Measurements from ENCODE around the gene RMI1. TPM values are rescaled to one million over a fixed set of nuclear protein-coding genes. Genes with fewer than 3 reads are reported as not detected.
A peak's percentile ranks its signal among the peaks of the same experiment; 100 is the strongest.

The RMI1 gene
- total and polyA plus RNA-seq, 11 donors: 1.6 to 9.9 (median 5.7) TPM

DNA sequence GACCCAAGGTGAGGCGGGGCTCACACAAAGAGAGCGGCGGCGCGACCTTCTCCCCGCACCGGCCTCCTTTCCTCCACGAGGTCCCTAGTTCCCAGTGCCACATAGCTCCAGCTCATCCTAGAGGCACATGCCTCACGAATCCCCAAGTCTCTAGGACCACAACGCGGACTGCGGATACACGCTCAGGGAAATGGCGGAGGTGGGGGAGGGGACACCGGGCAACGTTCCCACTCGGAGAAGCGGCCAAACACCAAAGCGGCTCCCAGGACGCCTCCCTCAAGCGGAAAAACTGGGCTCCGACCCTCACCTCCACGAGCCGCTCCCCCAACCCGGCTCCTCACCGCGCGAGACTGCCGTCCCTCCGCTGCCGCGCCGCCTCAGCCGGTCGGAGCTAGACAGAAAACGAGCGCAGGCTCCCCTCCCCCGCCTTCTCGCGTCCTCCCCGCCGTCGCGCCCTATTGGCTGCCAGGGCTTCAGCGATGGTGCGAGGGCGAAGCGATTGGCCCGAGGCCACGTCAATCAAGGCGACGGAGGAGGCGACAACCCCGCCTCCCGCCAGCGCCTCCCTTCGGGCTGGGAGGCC lies 702 bp upstream of the RMI1 start, which contains the start of gene HNRNPK:
Gene HNRNPK (minus strand): TSS at position 404 of the 583 bp plus-strand sequence. CDS start 1,963 bp downstream, outside the sequence.
- Histone ChIP-seq H3K36me3 (peaks cover 3 to 35% (median 30%) of the 10 kb centered on the region in 9 donors), H3K27me3 (no peaks in the 10 kb centered on the region), H3K27ac (peak within 1 kb of the TSS; percentile 94 to 100 (median 99)), H3K4me1 (peaks cover 0 to 56% (median 38%) of the 10 kb centered on the region in 12 donors), H3K4me3 (peak within 1 kb of the TSS; percentile 67 to 98 (median 83)), H3K9me3 (no peaks in the 10 kb centered on the region)
- 0 to 1% (median 0%) methylated on average over 18 to 57 of the region's 57 CpGs for WGBS, 4 donors
- DNase-seq (peak; percentile 99 to 100 (median 100)), ATAC-seq (peak; percentile 92 to 95 (median 95))
- intact Hi-C loops (cut with DNase I): loop anchor here in 9 of 10 donors (1.0 to 10.0 kb wide), 9 partner anchors 24 to 1962 kb away; partner anchors contain the start of genes KIF27 (in 3 of the 9) and NAA35 (in 1 of the 9)
- TF ChIP-seq POLR2A (IDR thresholded peaks at IDR 0.05): no peak
- TF ChIP-seq, protein P1, sequence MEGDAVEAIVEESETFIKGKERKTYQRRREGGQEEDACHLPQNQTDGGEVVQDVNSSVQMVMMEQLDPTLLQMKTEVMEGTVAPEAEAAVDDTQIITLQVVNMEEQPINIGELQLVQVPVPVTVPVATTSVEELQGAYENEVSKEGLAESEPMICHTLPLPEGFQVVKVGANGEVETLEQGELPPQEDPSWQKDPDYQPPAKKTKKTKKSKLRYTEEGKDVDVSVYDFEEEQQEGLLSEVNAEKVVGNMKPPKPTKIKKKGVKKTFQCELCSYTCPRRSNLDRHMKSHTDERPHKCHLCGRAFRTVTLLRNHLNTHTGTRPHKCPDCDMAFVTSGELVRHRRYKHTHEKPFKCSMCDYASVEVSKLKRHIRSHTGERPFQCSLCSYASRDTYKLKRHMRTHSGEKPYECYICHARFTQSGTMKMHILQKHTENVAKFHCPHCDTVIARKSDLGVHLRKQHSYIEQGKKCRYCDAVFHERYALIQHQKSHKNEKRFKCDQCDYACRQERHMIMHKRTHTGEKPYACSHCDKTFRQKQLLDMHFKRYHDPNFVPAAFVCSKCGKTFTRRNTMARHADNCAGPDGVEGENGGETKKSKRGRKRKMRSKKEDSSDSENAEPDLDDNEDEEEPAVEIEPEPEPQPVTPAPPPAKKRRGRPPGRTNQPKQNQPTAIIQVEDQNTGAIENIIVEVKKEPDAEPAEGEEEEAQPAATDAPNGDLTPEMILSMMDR (IDR thresholded peaks at IDR 0.05): peak in 1 of 12 donors; percentile 40

DNA sequence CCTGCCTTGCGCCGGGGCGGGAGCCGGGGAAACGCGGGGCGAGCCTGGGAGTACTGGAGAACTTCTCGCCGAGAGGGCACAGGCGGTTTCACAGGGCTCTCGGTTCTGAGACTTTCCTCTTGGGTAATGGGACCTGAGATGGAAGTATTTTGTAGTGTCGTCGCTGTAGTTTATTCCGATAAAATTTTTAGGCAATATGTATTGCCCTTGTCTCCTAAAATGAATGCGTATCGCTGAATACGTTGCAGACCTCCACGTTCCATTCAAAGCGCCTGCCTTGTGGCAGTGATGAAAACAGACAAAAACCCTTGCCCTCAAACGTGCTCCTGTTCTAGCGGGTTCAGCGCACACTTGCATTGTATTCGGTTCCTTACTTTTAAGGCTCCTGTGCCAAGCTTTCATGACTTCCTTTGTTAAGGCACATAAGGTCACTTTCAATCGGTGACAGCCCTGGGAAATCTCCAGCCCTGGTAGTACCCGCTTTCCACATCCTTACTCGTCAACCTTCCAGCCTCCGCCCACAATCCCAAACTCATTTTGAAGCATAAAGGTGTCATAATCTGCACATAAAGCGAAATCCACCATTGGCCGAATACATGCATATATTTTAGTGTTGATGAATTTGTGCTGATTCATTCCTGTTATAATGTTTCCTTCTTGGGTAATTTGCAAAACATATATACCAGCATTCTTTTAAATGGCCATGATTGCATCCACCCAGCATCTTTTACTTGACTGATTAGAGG lies 694 bp downstream of the RMI1 start:
- Histone ChIP-seq H3K9me3 (no peaks in the 10 kb centered on the region), H3K4me1 (peaks cover 0 to 48% (median 26%) of the 10 kb centered on the region in 12 donors), H3K27me3 (no peaks in the 10 kb centered on the region), H3K27ac (peak overlapping the region; percentile 94 to 100 (median 99)), H3K36me3 (peaks cover 0 to 21% (median 16%) of the 10 kb centered on the region in 9 donors), H3K4me3 (peak overlapping the region; percentile 67 to 98 (median 83))
- WGBS, 4 donors: 0 to 2% (median 1%) methylated on average over 18 to 29 of the region's 29 CpGs
- no peak for TF ChIP-seq POLR2A (IDR thresholded peaks at IDR 0.05)
- TF ChIP-seq, protein P1 (IDR thresholded peaks at IDR 0.05): no peak
- intact Hi-C loops (cut with DNase I): loop anchor here in 8 of 10 donors (2.0 to 10.0 kb wide), 7 partner anchors 59 to 192 kb away; partner anchors contain the start of gene KIF27 (in 3 of the 8)
- ATAC-seq: peak in 2 of 4 donors; percentile 4 to 17
- DNase-seq: peak in 3 of 5 donors; percentile 30 to 47 (median 36)

DNA sequence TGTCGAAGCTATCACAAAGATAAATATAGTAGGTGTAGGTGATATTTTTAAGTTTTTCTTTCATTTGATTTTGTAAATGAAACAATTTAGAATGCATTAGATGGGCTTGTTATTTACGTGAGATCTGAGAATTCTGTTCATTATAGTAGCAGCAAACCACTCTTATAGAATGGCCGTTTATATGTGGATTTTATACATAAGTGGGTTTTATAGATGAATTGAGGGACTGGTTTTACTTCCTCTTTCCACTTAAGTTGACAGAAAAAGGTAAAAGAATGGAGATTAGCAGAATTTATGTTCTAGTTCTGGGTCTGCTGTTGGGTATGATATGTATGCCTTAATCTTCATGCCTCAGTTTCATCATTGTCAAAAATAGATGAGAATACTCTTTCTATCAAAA lies 5.6 kb downstream of the RMI1 start:
- Histone ChIP-seq H3K27me3 (no peaks in the 10 kb centered on the region), H3K36me3 (peaks cover 0 to 18% (median 0%) of the 10 kb centered on the region in 9 donors), H3K27ac (no peak overlapping the region), H3K9me3 (no peaks in the 10 kb centered on the region), H3K4me1 (peaks cover 0 to 38% (median 7%) of the 10 kb centered on the region in 12 donors), H3K4me3 (no peak overlapping the region)
- DNase-seq (no peak), ATAC-seq (no peak)
- 81 to 87% (median 82%) methylated on average over 3 of the region's 3 CpGs for WGBS, 4 donors
- TF ChIP-seq, protein P1 (IDR thresholded peaks at IDR 0.05): no peak
- TF ChIP-seq POLR2A (IDR thresholded peaks at IDR 0.05): no peak
- intact Hi-C loops (cut with DNase I): loop anchor here in 2 of 10 donors (2.0 to 10.0 kb wide), 3 partner anchors 77 to 179 kb away; no protein-coding TSS in a partner anchor

Data from heart left ventricle (tissue), 16 donors.